Endodermal cell (in vitro differentiated cells): ENCODE results near the gene DPP6. TPM values are rescaled to one million over a fixed set of nuclear protein-coding genes. Genes with fewer than 3 reads are reported as not detected.

ENCODE experiments used
- DNase-seq: peaks from one replicate; pipeline ENCODE4 v3.0.0-alpha.2; 2017
- H3K27ac ChIP-seq: 2 replicates; pipeline ENCODE4 v1.5.1; 2013; ENCODE audit warnings: mild to moderate bottlenecking, low read depth, low read length, moderate library complexity
- H3K27me3 ChIP-seq: 2 replicates; pipeline ENCODE4 v1.6.1; 2013; ENCODE audit warnings: mild to moderate bottlenecking, low read length, moderate library complexity; ENCODE audit not compliant: insufficient read depth, control insufficient read depth, poor library complexity, severe bottlenecking
- H3K36me3 ChIP-seq: 2 replicates; pipeline ENCODE4 v1.7.0; 2013; ENCODE audit warnings: mild to moderate bottlenecking, low read length, moderate library complexity; ENCODE audit not compliant: control insufficient read depth, insufficient read depth
- H3K4me1 ChIP-seq: one replicate; pipeline ENCODE4 v1.7.0; 2013; ENCODE audit warnings: low read length; ENCODE audit not compliant: control insufficient read depth, insufficient read depth
- H3K4me3 ChIP-seq: 2 replicates; pipeline ENCODE4 v1.5.1; 2013; ENCODE audit warnings: mild to moderate bottlenecking, low read length, moderate library complexity
- H3K9ac ChIP-seq: 2 replicates; pipeline ENCODE4 v1.6.1; 2013; ENCODE audit warnings: mild to moderate bottlenecking, low read length, moderate library complexity; ENCODE audit not compliant: poor library complexity, severe bottlenecking; ENCODE audit errors: extremely low read depth
- H3K9me3 ChIP-seq: 2 replicates; pipeline ENCODE4 v1.6.1; 2013; ENCODE audit warnings: mild to moderate bottlenecking, low read length, moderate library complexity; ENCODE audit not compliant: control insufficient read depth
- H3K27ac Mint-ChIP-seq: 2 replicates; pipeline ENCODE4 v1.8.0; 2020; ENCODE audit warnings: mixed read lengths
- H3K27me3 Mint-ChIP-seq: 2 replicates; pipeline ENCODE4 v1.8.0; 2021; ENCODE audit warnings: mild to moderate bottlenecking, mixed read lengths; ENCODE audit not compliant: insufficient read depth
- H3K36me3 Mint-ChIP-seq: 2 replicates; pipeline ENCODE4 v1.8.0; 2020; ENCODE audit warnings: low read depth, mixed read lengths
- H3K4me1 Mint-ChIP-seq: 2 replicates; pipeline ENCODE4 v1.8.0; 2020; ENCODE audit warnings: mixed read lengths
- H3K4me3 Mint-ChIP-seq: 2 replicates; pipeline ENCODE4 v1.8.0; 2020; ENCODE audit warnings: mild to moderate bottlenecking, moderate library complexity, mixed read lengths
- H3K9me3 Mint-ChIP-seq: 2 replicates; pipeline ENCODE4 v1.8.0; 2020; ENCODE audit warnings: mild to moderate bottlenecking, mixed read lengths
- WGBS, 2 experiments: methylation state at CpG; one replicate each; pipeline versions ENCODE4 v1.1.5 to v1.1.7; 2013; ENCODE audit warnings: missing lambda C conversion rate in 2 of 2, mixed read lengths in 1 of 2; ENCODE audit not compliant: insufficient coverage in 1 of 2, insufficient read length in 1 of 2; 5-methylcytosine and 5-hydroxymethylcytosine counted together
- total RNA-seq, 2 donors: library from RNA; stranded (reverse); fragmentation: NEBNext Ultra II Directional in 1 of 2; extraction: Animal tissue kit (Norgen Biotek cat#: 25700) in 1 of 2; gene quantifications; 2 replicates in 1 of 2; 3 replicates in 1 of 2; pipeline ENCODE4 v1.2.1, GENCODE V29; 2021
- TF ChIP-seq, protein P1 (sequence below): fragments of 200-600 bp; sonication (generic); conservative IDR thresholded peaks from 2 replicates; pipeline ENCODE4 v1.5.0; 2021; ENCODE audit warnings: antibody characterized with exemption, mild to moderate bottlenecking

Gene DPP6
- total RNA-seq, 2 donors from 2014 or later, result 1.7 to 3.0 TPM

GRCh38 chr7:154721086-154721485 is 668.9 kb downstream of the DPP6 start:
- H3K4me3 Mint-ChIP-seq, result no peak overlapping the region
- Histone ChIP-seq H3K4me1 (no peaks in the 10 kb centered on the region), H3K9me3 (peaks cover 13% of the 10 kb centered on the region), H3K9ac (no peak overlapping the region), H3K27me3 (no peaks in the 10 kb centered on the region), H3K36me3 (no peaks in the 10 kb centered on the region), H3K4me3 (no peak overlapping the region), H3K27ac (no peak overlapping the region)
- H3K27ac Mint-ChIP-seq, result no peak overlapping the region
- 84 to 91% methylated on average over 5 to 7 of the region's 7 CpGs for WGBS, 2 experiments
- no peak for DNase-seq
- no peaks in the 10 kb centered on the region for H3K36me3 Mint-ChIP-seq
- no peaks in the 10 kb centered on the region for H3K27me3 Mint-ChIP-seq
- peaks cover 65% of the 10 kb centered on the region for H3K9me3 Mint-ChIP-seq
- no peaks in the 10 kb centered on the region for H3K4me1 Mint-ChIP-seq
- TF ChIP-seq, protein P1, sequence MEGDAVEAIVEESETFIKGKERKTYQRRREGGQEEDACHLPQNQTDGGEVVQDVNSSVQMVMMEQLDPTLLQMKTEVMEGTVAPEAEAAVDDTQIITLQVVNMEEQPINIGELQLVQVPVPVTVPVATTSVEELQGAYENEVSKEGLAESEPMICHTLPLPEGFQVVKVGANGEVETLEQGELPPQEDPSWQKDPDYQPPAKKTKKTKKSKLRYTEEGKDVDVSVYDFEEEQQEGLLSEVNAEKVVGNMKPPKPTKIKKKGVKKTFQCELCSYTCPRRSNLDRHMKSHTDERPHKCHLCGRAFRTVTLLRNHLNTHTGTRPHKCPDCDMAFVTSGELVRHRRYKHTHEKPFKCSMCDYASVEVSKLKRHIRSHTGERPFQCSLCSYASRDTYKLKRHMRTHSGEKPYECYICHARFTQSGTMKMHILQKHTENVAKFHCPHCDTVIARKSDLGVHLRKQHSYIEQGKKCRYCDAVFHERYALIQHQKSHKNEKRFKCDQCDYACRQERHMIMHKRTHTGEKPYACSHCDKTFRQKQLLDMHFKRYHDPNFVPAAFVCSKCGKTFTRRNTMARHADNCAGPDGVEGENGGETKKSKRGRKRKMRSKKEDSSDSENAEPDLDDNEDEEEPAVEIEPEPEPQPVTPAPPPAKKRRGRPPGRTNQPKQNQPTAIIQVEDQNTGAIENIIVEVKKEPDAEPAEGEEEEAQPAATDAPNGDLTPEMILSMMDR, result no peak

DNA sequence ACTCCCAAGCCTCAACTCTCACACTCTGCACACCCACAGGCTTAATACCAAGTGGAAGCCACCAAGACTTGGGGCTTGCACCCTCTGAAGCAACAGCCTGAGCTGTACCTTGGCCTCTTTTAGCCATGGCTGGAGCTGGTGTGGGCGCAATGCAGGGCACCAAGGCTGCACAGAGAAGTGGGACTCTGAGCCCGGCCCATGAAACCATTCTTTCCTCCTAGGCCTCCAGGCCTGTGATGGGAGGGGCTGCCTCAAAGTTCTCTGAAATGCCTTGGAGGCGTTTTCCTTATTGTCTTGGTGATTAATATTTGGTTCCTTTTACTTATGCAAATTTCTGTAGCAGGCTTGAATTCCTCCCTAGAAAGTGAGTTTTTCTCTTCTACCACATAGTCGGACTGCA is 674.2 kb downstream of the DPP6 start:
- no peaks in the 10 kb centered on the region for H3K4me1 ChIP-seq
- Mint-ChIP-seq H3K27ac (no peak overlapping the region), H3K4me3 (no peak overlapping the region), H3K9me3 (peaks cover 83% of the 10 kb centered on the region), H3K36me3 (no peaks in the 10 kb centered on the region), H3K4me1 (no peaks in the 10 kb centered on the region), H3K27me3 (no peaks in the 10 kb centered on the region)
- H3K9ac ChIP-seq, result no peak overlapping the region
- no peaks in the 10 kb centered on the region for H3K36me3 ChIP-seq
- TF ChIP-seq, protein P1, result no peak
- no peak overlapping the region for H3K27ac ChIP-seq
- H3K27me3 ChIP-seq, result no peaks in the 10 kb centered on the region
- H3K9me3 ChIP-seq, result peaks cover 34% of the 10 kb centered on the region
- WGBS, 2 experiments, result 72 to 87% methylated on average over 2 to 4 of the region's 4 CpGs
- no peak for DNase-seq
- no peak overlapping the region for H3K4me3 ChIP-seq

DNA sequence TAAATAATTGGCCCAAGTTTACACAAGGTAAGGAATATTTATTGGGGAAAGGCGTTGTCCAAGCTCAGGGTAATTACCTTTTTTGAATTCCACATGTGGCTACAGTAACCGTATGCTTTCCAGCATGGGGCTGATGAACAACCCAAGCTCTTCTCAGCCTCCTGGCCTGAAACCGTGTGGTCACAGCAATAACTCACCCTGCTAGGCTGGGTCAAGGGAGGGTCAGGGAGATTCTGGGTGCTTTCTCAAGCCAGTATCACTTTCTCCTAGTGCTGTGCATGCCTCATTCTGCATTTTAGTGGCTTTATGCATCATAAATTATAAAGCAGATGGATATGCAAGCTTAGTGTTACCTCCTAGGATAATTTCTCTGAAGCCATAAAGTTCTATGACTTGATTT is 676.9 kb downstream of the DPP6 start:
- no peak for DNase-seq
- H3K36me3 Mint-ChIP-seq, result no peaks in the 10 kb centered on the region
- Histone ChIP-seq H3K4me3 (no peak overlapping the region), H3K9me3 (peaks cover 36% of the 10 kb centered on the region), H3K9ac (no peak overlapping the region), H3K27me3 (no peaks in the 10 kb centered on the region), H3K27ac (no peak overlapping the region), H3K36me3 (no peaks in the 10 kb centered on the region), H3K4me1 (no peaks in the 10 kb centered on the region)
- no peaks in the 10 kb centered on the region for H3K27me3 Mint-ChIP-seq
- H3K9me3 Mint-ChIP-seq, result peaks cover 86% of the 10 kb centered on the region
- no peak overlapping the region for H3K27ac Mint-ChIP-seq
- TF ChIP-seq, protein P1, result no peak
- no peak overlapping the region for H3K4me3 Mint-ChIP-seq
- 74 to 90% methylated on average over 2 to 3 of the region's 3 CpGs for WGBS, 2 experiments
- no peaks in the 10 kb centered on the region for H3K4me1 Mint-ChIP-seq
